ENCODE data around the gene CLIP4.

The CLIP4 gene

GRCh38 chr2:29143657-29144056 lies 28.4 kb downstream of the CLIP4 start:
- no peak for DNase-seq

- DNase-seq: no peak
Measured at GRCh38 chr2:29146197-29146596, 31.0 kb downstream of the CLIP4 start.

GRCh38 chr2:29147963-29148362 lies 32.7 kb downstream of the CLIP4 start:
- no peak for DNase-seq

GRCh38 chr2:29154610-29155009 lies 39.4 kb downstream of the CLIP4 start:
- no peak for DNase-seq

- no peak for DNase-seq
Measured at GRCh38 chr2:29155578-29155977, 40.4 kb downstream of the CLIP4 start.

- DNase-seq: no peak
Measured at GRCh38 chr2:29157131-29157530, 41.9 kb downstream of the CLIP4 start.

- DNase-seq: no peak
Measured at GRCh38 chr2:29159125-29159524, 43.9 kb downstream of the CLIP4 start.

GRCh38 chr2:29160184-29160583 lies 45.0 kb downstream of the CLIP4 start:
- no peak for DNase-seq

- DNase-seq: no peak
Measured at GRCh38 chr2:29162204-29162928, 47.2 kb downstream of the CLIP4 start.

GRCh38 chr2:29164091-29164846 lies 49.1 kb downstream of the CLIP4 start:
- DNase-seq: no peak

GRCh38 chr2:29165362-29166241 lies 50.4 kb downstream of the CLIP4 start:
- no peak for DNase-seq

GRCh38 chr2:29166242-29167039 lies 51.2 kb downstream of the CLIP4 start:
- DNase-seq: no peak

GRCh38 chr2:29174937-29175336 lies 59.7 kb downstream of the CLIP4 start:
- no peak for DNase-seq

- no peak for DNase-seq
Measured at GRCh38 chr2:29175338-29175737, 60.1 kb downstream of the CLIP4 start.

GRCh38 chr2:29182334-29182733 lies 67.1 kb downstream of the CLIP4 start:
- DNase-seq: no peak

GRCh38 chr2:29182920-29183319 lies 67.7 kb downstream of the CLIP4 start:
- DNase-seq: no peak

GRCh38 chr2:29184531-29184930 lies 69.3 kb downstream of the CLIP4 start:
- DNase-seq: no peak

- no peak for DNase-seq
Measured at GRCh38 chr2:29186817-29187216, 71.6 kb downstream of the CLIP4 start.

GRCh38 chr2:29187926-29188325 lies 72.7 kb downstream of the CLIP4 start:
- no peak for DNase-seq

- no peak for DNase-seq
Measured at GRCh38 chr2:29189052-29189451, 73.8 kb downstream of the CLIP4 start.

GRCh38 chr2:29191817-29192216 lies 76.6 kb downstream of the CLIP4 start:
- DNase-seq: no peak

GRCh38 chr2:29192526-29192925 lies 77.3 kb downstream of the CLIP4 start:
- DNase-seq: no peak

- DNase-seq: no peak
Measured at GRCh38 chr2:29193111-29193510, 77.9 kb downstream of the CLIP4 start.

Measured in activated effector memory CD4-positive, alpha-beta T cell treated with anti-CD3 and anti-CD28 coated beads, Interleukin-2, amount 50 U/mL, for 16 hours (primary cell).